DND-41 (cell line): ENCODE data around the gene SLC46A2.

Experiments
- ATAC-seq: fragments of 200-7000 bp; cut with Tn5 transposase; 3 replicates; pipeline ENCODE4 v1.9.1; 2021; ENCODE audit warnings: low read depth; ENCODE audit not compliant: insufficient read depth
- DNase-seq: peaks from one replicate; pipeline ENCODE4 v3.0.0-alpha.2; 2020
- H2AFZ ChIP-seq: 2 replicates; pipeline ENCODE4 v1.6.0; 2012; ENCODE audit warnings: low read depth, low read length
- H3K27ac ChIP-seq: 2 replicates; pipeline ENCODE4 v1.5.1; 2012; ENCODE audit warnings: low read length, inconsistent platforms
- H3K27me3 ChIP-seq: fragments of 200-600 bp; sonication (generic); 2 replicates; pipeline ENCODE4 v1.6.0; 2012; ENCODE audit warnings: low read length, mild to moderate bottlenecking, inconsistent platforms; ENCODE audit not compliant: insufficient read depth, poor library complexity
- H3K36me3 ChIP-seq: 2 replicates; pipeline ENCODE4 v1.5.1; 2012; ENCODE audit warnings: low read length, inconsistent platforms; ENCODE audit not compliant: insufficient read depth
- H3K4me1 ChIP-seq: 2 replicates; pipeline ENCODE4 v1.5.1; 2012; ENCODE audit warnings: mild to moderate bottlenecking, low read length; ENCODE audit not compliant: insufficient read depth
- H3K4me2 ChIP-seq: 2 replicates; pipeline ENCODE4 v1.6.0; 2012; ENCODE audit warnings: mild to moderate bottlenecking, moderate library complexity, low read length, inconsistent platforms; ENCODE audit not compliant: insufficient read depth
- H3K4me3 ChIP-seq, 2 experiments: fragments of 200-600 bp in 1 of 2; shearing (Covaris generic) in 1 of 2; 2 replicates each; pipeline ENCODE4 v1.5.1; 2012 to 2016; ENCODE audit warnings: inconsistent platforms in 2 of 2, low read length in 2 of 2, mild to moderate bottlenecking in 2 of 2, low read depth in 1 of 2, moderate library complexity in 1 of 2
- H3K79me2 ChIP-seq: 2 replicates; pipeline ENCODE4 v1.6.0; 2012; ENCODE audit warnings: low read length, inconsistent platforms; ENCODE audit not compliant: insufficient read depth
- H3K9ac ChIP-seq: 2 replicates; pipeline ENCODE4 v1.6.0; 2012; ENCODE audit warnings: low read depth, mild to moderate bottlenecking, inconsistent platforms, low read length, moderate library complexity
- H3K9me3 ChIP-seq: 2 replicates; pipeline ENCODE4 v1.5.1; 2012; ENCODE audit warnings: low read length, moderate library complexity, mild to moderate bottlenecking, inconsistent platforms; ENCODE audit not compliant: insufficient read depth, severe bottlenecking
- H4K20me1 ChIP-seq: 2 replicates; pipeline ENCODE4 v1.6.0; 2012; ENCODE audit warnings: low read length; ENCODE audit not compliant: insufficient read depth
- EZH2 ChIP-seq: IDR thresholded peaks from 3 replicates; pipeline ENCODE4 v1.6.1; 2012; ENCODE audit warnings: borderline replicate concordance, low read depth, mild to moderate bottlenecking, moderate library complexity, low read length, inconsistent platforms; ENCODE audit not compliant: severe bottlenecking
- TF ChIP-seq, protein P1 (sequence below): IDR thresholded peaks from 2 replicates; pipeline ENCODE4 v1.5.1; 2012; ENCODE audit warnings: borderline replicate concordance, low read length, moderate library complexity, mild to moderate bottlenecking; ENCODE audit not compliant: poor library complexity, severe bottlenecking; ENCODE audit errors: extremely low read depth

The SLC46A2 gene

DNA sequence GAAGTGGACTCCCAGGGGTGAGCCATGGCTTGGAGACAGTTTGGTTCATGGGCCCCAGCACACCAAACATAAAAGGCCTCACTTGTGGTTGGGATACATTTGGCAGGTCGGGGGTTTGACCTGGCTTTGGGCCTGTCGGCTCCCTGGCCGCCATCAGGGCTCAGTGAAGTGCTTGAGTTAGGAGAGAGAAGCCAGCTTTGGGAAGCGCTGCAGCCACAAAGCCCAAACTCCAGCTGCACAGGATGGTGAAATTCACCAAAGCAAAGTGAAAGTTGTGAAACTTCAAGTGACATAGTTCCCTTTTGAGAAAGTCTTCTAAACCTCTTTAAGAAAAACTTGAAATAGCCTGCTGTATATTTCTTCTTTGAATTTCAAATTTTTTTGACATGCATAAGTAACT lies 27.5 kb downstream of the SLC46A2 start:
- Histone ChIP-seq H3K27me3 (no peaks in the 10 kb centered on the region), H3K4me1 (no peaks in the 10 kb centered on the region), H3K79me2 (no peaks in the 10 kb centered on the region), H3K9me3 (no peaks in the 10 kb centered on the region), H3K4me2 (no peak overlapping the region), H2AFZ (no peak overlapping the region), H3K4me3 (no peak overlapping the region), H3K36me3 (no peaks in the 10 kb centered on the region), H4K20me1 (no peaks in the 10 kb centered on the region), H3K9ac (no peak overlapping the region), H3K27ac (no peak overlapping the region)
- DNase-seq (no peak), ATAC-seq (no peak)
- TF ChIP-seq, protein P1, sequence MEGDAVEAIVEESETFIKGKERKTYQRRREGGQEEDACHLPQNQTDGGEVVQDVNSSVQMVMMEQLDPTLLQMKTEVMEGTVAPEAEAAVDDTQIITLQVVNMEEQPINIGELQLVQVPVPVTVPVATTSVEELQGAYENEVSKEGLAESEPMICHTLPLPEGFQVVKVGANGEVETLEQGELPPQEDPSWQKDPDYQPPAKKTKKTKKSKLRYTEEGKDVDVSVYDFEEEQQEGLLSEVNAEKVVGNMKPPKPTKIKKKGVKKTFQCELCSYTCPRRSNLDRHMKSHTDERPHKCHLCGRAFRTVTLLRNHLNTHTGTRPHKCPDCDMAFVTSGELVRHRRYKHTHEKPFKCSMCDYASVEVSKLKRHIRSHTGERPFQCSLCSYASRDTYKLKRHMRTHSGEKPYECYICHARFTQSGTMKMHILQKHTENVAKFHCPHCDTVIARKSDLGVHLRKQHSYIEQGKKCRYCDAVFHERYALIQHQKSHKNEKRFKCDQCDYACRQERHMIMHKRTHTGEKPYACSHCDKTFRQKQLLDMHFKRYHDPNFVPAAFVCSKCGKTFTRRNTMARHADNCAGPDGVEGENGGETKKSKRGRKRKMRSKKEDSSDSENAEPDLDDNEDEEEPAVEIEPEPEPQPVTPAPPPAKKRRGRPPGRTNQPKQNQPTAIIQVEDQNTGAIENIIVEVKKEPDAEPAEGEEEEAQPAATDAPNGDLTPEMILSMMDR = no peak
- TF ChIP-seq EZH2 = no peak

DNA sequence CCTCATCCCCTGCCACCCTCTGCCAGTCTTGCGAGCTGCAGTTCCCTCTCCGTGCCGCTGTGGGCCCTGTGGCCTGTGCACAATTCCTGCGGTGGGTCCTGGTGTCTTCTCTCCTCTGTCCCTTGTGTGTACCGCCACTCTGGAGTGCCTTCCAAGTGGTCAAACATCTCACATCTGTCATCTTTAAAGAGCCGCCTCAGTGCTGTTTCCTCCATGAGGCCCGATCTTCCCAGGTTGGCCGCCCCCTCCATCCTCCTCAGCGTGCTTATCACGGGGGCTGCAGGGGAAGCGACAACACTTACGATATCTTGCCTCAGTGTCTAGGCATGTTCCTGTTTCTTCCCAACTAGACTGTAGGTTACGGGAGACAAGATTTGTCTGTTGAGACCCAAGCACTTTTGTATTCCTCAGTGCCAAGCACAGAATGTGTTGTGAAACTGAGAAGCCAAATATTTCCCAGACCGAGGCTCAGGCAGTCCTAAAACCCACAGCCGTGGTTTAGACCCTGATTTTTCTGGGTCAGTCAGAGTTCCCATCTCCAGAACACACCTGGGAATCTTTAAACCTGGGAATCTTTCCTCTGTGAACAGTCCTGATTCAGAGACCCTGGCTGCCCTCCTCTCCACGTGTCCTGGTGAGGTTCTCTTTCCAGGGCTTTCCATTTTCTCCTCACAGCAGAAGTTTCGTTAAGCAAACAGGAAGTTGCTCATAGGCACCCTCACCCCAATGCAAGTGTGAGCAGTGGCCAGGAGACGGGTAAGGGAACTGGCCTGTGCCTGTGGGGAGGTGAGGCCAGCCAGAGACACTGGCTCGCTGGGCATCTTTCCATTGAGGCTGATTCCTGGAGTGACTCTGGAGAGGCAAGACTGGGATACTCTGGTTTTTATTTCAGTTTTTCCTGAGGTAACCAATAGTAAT lies 28.8 kb downstream of the SLC46A2 start:
- TF ChIP-seq, protein P1 = no peak
- TF ChIP-seq EZH2 = no peak
- Histone ChIP-seq H4K20me1 (no peaks in the 10 kb centered on the region), H3K27me3 (no peaks in the 10 kb centered on the region), H3K36me3 (no peaks in the 10 kb centered on the region), H3K4me2 (no peak overlapping the region), H3K9ac (no peak overlapping the region), H3K4me3 (no peak overlapping the region), H3K9me3 (no peaks in the 10 kb centered on the region), H3K27ac (no peak overlapping the region), H3K4me1 (no peaks in the 10 kb centered on the region), H2AFZ (no peak overlapping the region), H3K79me2 (no peaks in the 10 kb centered on the region)
- ATAC-seq (no peak), DNase-seq (no peak)

DNA sequence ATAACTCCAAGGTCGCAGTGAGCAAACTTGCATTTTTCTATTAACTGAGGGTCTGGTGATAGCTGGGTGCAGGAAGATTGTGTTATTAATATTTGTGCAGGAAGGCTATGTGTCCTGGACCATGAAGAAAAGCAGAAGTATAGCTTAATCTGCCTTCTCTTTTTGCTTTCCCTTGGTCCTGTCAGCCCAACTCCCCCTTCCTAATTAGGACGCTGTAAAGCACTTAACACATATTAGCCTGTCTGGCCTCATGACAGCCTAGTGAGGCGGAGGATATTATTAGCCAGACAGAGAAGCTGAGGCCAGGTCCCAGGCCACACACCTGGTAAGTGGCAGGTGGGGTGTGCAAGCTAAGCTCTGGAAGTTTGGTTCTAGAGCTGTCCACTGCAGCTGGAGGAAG lies 29.5 kb downstream of the SLC46A2 start:
- Histone ChIP-seq H3K4me2 (no peak overlapping the region), H3K27ac (no peak overlapping the region), H3K4me1 (no peaks in the 10 kb centered on the region), H3K9ac (no peak overlapping the region), H2AFZ (no peak overlapping the region), H3K9me3 (no peaks in the 10 kb centered on the region), H3K36me3 (no peaks in the 10 kb centered on the region), H3K4me3 (no peak overlapping the region), H3K27me3 (no peaks in the 10 kb centered on the region), H3K79me2 (no peaks in the 10 kb centered on the region), H4K20me1 (no peaks in the 10 kb centered on the region)
- TF ChIP-seq, protein P1 = no peak
- TF ChIP-seq EZH2 = no peak
- no peak for ATAC-seq
- DNase-seq = no peak
